ENCODE data around the gene HPCAL1. TPM values are rescaled to one million over a fixed set of nuclear protein-coding genes. Genes with fewer than 3 reads are reported as not detected.
A peak's percentile ranks its signal among the peaks of the same experiment; 100 is the strongest.

Gene HPCAL1
- total RNA-seq, 6 experiments from 2014 or later: 36.3 to 60.3 (median 57.2) TPM

- H3K36me3 Mint-ChIP-seq (ENCODE audit: low read depth): no peaks in the 10 kb centered on the region; the same call in 1 of the 2 replicates
- no peak for TF ChIP-seq CTCF (IDR thresholded peaks at IDR 0.05)
- H3K4me3 Mint-ChIP-seq: no peak overlapping the region
- H3K4me1 Mint-ChIP-seq (ENCODE audit: low read depth): peaks cover 14% of the 10 kb centered on the region; the same call in 1 of the 2 replicates
- H3K27ac Mint-ChIP-seq: no peak overlapping the region; the same call in 1 of the 2 replicates
- DNase-seq: no peak
- no peaks in the 10 kb centered on the region for H3K27me3 Mint-ChIP-seq (ENCODE audit: insufficient read depth)
- no peaks in the 10 kb centered on the region for H3K9me3 Mint-ChIP-seq
Observed at GRCh38 chr2:10360460-10360849, 57.8 kb downstream of the HPCAL1 start.

GRCh38 chr2:10360850-10361588 lies 58.3 kb downstream of the HPCAL1 start:
- Mint-ChIP-seq H3K36me3 (ENCODE audit: low read depth) (no peaks in the 10 kb centered on the region; the same call in 1 of the 2 replicates), H3K27ac (peak overlapping the region; percentile 19; the same call in 1 of the 2 replicates), H3K9me3 (no peaks in the 10 kb centered on the region), H3K4me1 (ENCODE audit: low read depth) (peaks cover 10% of the 10 kb centered on the region; the same call in 1 of the 2 replicates), H3K27me3 (ENCODE audit: insufficient read depth) (no peaks in the 10 kb centered on the region), H3K4me3 (no peak overlapping the region)
- DNase-seq: no peak
- TF ChIP-seq CTCF (IDR thresholded peaks at IDR 0.05): no peak

- no peak for TF ChIP-seq CTCF (IDR thresholded peaks at IDR 0.05)
- H3K9me3 Mint-ChIP-seq: no peaks in the 10 kb centered on the region
- H3K36me3 Mint-ChIP-seq (ENCODE audit: low read depth): no peaks in the 10 kb centered on the region; the same call in 1 of the 2 replicates
- DNase-seq: no peak
- H3K27ac Mint-ChIP-seq: no peak overlapping the region
- no peaks in the 10 kb centered on the region for H3K27me3 Mint-ChIP-seq (ENCODE audit: insufficient read depth)
- H3K4me1 Mint-ChIP-seq (ENCODE audit: low read depth): peaks cover 8% of the 10 kb centered on the region; the same call in 1 of the 2 replicates
- no peak overlapping the region for H3K4me3 Mint-ChIP-seq
Observed at GRCh38 chr2:10362096-10362897, 59.6 kb downstream of the HPCAL1 start.

GRCh38 chr2:10362898-10363454 lies 60.3 kb downstream of the HPCAL1 start:
- Mint-ChIP-seq H3K4me3 (no peak overlapping the region), H3K4me1 (ENCODE audit: low read depth) (peaks cover 8% of the 10 kb centered on the region; the same call in 1 of the 2 replicates), H3K27ac (no peak overlapping the region), H3K36me3 (ENCODE audit: low read depth) (no peaks in the 10 kb centered on the region; the same call in 1 of the 2 replicates), H3K27me3 (ENCODE audit: insufficient read depth) (no peaks in the 10 kb centered on the region), H3K9me3 (no peaks in the 10 kb centered on the region)
- DNase-seq: no peak
- no peak for TF ChIP-seq CTCF (IDR thresholded peaks at IDR 0.05)

GRCh38 chr2:10363861-10364610 lies 61.3 kb downstream of the HPCAL1 start:
- no peaks in the 10 kb centered on the region for H3K9me3 Mint-ChIP-seq
- H3K27me3 Mint-ChIP-seq (ENCODE audit: insufficient read depth): no peaks in the 10 kb centered on the region
- TF ChIP-seq CTCF (IDR thresholded peaks at IDR 0.05): no peak
- H3K4me3 Mint-ChIP-seq: no peak overlapping the region
- H3K4me1 Mint-ChIP-seq (ENCODE audit: low read depth): peaks cover 8% of the 10 kb centered on the region; the same call in 1 of the 2 replicates
- H3K27ac Mint-ChIP-seq: no peak overlapping the region
- no peaks in the 10 kb centered on the region; the same call in 1 of the 2 replicates for H3K36me3 Mint-ChIP-seq (ENCODE audit: low read depth)
- DNase-seq: no peak
